PFSK-1 (cell line): ENCODE results near the gene MAP1B.

Source experiments
- SIN3A ChIP-seq: IDR thresholded peaks from 2 replicates; pipeline ENCODE4 v1.6.1; 2012; ENCODE audit warnings: mild to moderate bottlenecking, low read length, moderate library complexity, borderline replicate concordance; ENCODE audit not compliant: insufficient read depth
- TAF1 ChIP-seq: IDR thresholded peaks from 2 replicates; pipeline ENCODE4 v1.6.1; 2012; ENCODE audit warnings: low read length, control low read depth, borderline replicate concordance; ENCODE audit not compliant: insufficient read depth

DNA sequence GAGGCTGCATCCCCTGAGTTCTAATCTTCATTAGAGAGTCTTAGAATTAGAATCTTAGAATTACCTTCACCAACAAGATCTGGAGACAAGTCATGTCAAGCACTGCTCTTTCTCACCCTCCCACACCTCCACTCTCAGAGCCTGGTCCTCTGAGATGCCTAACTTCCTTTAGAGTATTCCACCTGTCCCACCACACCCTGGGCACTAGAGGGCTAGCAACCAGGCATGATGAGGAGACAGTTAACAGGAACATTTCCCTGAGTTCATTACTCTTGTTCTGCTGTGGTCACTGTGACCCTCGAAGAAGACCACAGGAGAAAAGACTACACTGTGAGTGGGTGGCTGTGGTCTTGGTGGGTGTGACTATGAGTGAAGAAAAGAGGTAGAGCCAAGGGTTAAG is 25.2 kb upstream of the MAP1B start:
- TF ChIP-seq TAF1 (no peak), SIN3A (no peak)
